ENCODE data around the gene DIO1.

DNA sequence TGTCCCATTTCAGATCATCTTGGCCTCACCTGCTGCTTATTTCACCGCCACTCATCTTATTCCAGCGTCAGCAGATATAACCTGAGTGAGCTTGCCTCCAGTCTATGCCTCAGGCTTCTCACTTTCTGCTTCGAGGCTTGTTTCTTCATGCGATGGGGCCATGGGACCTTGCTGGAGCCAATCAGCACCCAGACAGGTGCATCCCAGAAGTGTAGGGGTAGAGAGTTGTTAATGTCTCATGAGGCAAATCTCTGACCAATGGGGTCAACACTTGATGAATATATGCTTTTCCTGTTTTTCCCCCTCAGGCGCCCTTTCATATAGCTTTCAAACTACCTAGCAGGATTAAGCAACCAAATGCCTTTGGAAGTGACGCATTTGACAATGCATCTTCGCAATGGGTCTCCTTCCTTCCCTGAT, 3.5 kb upstream of the DIO1 start:
- TF ChIP-seq CTCF (IDR thresholded peaks at IDR 0.05), result no peak
- no peak for TF ChIP-seq POLR2AphosphoS5 (IDR thresholded peaks at IDR 0.05)
